ENCODE measurements around the gene BICRAL.
"Not testable (repeated sequence)": the region's sequence is repeated elsewhere in the genome, so short reads cannot be mapped to it uniquely, and the experiment has no call there.

The BICRAL gene

GRCh38 chr6:42762950-42763349 is 18.9 kb upstream of the BICRAL start:
- FAIRE-seq, result no peak

DNA sequence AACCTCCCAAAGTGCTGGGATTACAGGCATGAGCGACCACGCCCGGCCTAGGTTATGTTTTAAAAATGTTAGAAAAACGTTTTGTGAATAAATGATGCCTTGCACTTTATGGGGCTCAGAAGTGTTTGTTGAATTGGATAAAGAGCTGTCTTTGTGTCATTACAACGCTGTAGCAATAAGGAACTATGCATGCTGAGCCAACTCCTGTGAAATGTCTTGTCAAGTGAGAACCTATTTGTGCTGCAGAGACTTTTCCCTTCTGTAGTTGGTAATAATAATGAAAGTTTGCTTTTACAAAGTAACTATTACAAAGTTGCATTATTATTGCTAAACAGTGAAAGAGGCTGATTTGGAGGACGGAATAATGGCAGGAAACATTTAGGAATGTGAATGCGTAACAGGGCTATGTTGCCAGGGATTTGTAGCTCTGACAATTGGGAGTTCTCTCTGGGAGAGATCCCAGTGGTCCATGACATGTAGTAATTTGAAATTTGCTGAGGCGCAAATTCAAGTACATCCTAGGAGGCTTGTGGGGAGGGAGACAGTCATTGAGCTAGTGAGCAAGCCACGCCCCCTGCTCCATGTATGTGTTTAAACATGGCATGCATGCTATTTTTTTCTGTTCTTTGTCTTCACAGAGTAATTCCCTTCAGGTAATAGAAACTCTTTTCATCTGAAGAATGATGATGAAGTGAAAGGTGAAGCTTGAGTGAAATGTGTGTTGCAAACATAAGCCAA is 16.8 kb upstream of the BICRAL start:
- no peak for FAIRE-seq

DNA sequence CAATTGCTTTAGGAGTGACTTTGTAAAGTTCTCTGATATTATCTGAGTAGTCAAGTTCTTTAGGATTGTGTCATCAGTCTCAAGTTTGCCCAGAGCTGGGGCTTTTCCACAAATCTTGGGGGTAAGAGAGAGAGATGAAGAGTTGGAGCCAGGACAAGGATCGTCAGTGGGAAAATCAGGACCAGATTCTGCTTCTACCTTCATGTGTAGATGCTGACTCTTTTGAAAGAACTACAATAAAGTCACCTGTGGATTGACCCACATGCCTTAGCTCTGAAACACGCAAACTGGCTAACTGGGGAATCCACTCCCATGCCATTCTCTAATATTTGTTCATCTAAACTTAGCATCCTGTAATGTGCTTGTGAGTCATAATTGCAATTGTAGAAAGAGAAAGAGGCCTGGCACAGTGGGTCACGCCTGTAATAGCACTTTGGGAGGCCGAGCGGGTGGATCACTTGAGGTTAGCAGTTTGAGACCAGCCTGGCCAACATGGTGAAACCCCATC is 15.6 kb upstream of the BICRAL start:
- no peak for FAIRE-seq

GRCh38 chr6:42769051-42769450 is 12.8 kb upstream of the BICRAL start:
- FAIRE-seq, result no peak

DNA sequence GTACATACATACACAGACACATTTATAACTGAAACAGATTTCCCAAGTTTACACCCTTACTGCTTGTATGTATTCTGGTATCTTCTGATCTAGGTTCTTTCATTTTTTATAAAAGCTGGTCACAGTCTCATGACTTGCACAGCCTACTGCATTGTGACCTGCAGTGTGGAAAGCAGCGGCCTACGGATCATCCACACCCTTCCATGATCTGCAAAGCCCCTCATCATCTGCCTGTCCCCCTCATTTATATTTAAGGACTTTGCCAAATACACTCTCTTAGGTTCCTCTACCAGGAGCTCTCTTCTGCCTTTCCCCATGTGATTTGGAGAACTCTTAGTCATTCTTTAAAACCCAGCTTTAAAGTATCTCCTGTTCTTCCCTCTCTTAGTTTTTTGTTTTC is 12.0 kb upstream of the BICRAL start:
- FAIRE-seq, result no peak

DNA sequence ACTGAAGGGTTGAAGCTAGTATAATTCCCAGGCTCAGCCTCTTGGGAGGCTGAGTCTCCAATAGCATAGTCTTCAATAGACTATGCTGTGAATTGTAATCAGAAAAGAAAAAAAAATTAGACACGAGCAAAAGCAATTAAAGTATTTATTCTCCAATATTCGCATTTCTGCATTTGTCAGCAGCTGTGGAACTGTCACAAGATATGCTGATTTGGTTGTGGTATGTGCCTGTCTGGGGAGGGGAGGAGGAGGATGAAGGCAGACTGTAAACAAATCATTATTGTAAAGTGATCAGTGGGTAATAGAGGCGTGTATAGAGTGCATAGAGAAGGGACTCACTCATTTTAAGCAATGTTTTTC is 10.1 kb upstream of the BICRAL start:
- FAIRE-seq, result no peak

- no peak for FAIRE-seq
Observed at GRCh38 chr6:42774201-42774600, 7.7 kb upstream of the BICRAL start.

DNA sequence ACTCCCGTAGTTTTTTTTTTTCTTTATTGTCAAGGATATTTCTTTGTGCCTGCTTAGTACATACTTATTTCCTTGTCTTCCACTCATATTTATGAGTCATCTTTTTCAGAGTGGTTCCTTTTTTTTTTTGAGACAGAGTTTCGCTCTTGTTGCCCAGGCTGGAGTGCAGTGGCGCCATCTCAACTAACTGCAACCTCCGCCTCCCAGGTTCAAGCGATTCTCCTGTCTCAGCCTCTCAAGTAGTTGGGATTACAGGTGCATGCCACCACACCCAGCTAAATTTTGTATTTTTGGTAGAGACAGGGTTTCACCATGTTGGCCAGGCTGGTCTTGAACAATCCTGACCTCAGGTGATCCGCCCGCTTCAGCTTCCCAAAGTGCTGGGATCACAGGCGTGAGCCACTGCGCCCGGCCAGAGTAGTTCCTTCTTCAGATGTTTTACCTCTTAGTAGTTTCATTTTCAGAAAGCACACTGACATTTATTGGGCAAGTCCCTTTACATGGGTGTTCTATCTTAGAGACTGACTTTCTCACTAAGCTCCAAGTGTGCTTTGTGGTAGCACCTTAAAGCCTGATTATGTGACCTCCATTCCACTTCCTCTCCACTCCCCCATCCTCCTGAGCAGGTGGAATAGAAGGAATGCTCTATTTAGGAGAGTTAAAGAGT is 6.9 kb upstream of the BICRAL start:
- not testable (repeated sequence) for FAIRE-seq

- no peak for FAIRE-seq
Observed at GRCh38 chr6:42777126-42777822, 4.6 kb upstream of the BICRAL start.

DNA sequence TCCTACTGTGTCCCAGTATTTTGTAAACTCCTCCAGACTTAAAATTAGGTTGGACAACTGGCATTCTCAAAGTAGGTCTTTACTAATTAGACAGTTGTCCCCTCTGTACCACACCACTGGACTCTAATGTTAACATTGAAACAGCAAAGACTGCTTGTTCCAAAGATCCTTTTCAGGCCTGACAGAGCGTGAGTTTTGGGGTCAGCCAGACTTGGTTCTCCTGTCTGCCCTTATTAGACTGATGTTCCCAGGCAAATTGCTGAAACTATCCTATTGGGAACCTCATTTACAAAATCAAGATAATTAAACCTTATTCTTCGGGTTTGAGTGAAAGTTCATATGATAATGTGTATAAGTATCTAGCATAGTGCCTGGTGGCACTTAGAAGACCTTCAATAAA is 3.7 kb upstream of the BICRAL start:
- no peak for FAIRE-seq

- no peak for FAIRE-seq
Observed at GRCh38 chr6:42779521-42779920, 2.3 kb upstream of the BICRAL start.

DNA sequence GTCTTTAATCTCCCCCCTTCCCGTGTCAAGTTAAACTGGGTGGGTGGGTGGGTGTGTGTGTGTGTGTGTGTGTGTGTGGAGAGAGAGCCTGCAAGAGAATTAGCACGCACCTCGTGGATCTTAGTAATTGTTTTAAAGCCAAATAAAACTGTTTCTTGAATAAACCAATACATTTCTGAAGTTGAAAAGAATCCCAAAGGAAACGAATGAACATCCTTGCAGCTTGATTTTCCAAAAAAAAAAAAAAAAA is 381 bp upstream of the BICRAL start:
- FAIRE-seq, result no peak

DNA sequence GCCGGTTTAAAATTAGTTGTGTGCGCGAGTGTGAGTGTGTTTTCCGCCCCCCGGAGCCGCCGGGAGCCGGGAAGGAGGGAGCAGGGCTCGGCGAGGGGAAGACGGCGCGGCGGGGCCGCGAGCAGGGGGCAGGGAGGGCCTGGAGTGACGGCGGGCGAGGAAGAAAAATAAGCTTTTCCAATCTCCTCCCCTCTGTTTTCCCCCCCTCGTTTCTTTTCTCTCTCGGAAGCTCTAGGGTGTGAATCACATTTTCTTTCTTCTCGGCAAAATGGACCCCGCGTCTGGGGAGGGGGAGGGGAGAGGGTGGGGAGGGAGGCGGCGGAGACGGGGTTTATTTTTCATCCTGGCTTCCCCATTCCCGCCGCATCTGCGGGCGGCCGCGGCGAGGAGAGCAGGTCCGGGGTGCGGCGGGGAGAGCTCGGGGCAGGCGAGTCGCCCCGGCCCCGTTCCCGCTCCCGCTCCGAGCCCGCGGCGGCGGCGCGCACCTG is 881 bp downstream of the BICRAL start:
- no peak for FAIRE-seq

GRCh38 chr6:42783177-42783875 is 1.5 kb downstream of the BICRAL start:
- no peak for FAIRE-seq

GRCh38 chr6:42783876-42784642 is 2.2 kb downstream of the BICRAL start:
- FAIRE-seq, result no peak

GRCh38 chr6:42784717-42785498 is 3.1 kb downstream of the BICRAL start:
- no peak for FAIRE-seq

GRCh38 chr6:42786525-42786985 is 4.7 kb downstream of the BICRAL start:
- FAIRE-seq, result no peak

- no peak for FAIRE-seq
Observed at GRCh38 chr6:42787063-42787472, 5.2 kb downstream of the BICRAL start.

- no peak for FAIRE-seq
Observed at GRCh38 chr6:42788671-42789070, 6.8 kb downstream of the BICRAL start.

DNA sequence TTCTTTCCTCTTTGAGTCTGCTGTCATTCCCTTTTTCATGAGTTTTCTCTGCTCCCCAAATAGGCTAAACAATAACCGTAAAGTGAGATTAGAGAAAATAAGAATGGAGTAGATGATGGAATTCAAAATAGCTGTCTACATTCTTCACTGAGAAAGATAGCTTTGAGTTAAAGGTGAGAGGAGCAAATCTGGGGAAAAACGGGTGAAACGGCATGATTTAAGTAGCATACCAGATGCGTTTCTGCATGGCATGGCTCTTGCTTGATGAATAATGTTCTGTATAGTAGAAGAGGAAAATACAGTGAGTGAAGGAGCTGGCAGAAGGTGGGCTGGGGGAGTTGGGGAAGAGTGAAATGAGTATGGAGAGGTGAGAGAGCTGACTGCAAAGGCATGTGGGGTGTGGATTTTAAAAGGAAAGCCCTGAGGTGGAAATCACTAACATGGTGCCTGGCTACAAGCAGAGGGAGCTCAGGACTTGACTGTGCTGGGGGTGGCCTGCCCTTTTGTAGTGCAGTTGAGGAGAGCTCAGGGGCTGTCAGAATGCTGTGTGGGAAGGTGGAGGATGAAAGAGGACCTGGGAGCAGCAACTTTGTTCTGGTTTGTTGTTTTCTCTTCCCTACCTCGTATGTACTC is 8.8 kb downstream of the BICRAL start:
- FAIRE-seq, result no peak

DNA sequence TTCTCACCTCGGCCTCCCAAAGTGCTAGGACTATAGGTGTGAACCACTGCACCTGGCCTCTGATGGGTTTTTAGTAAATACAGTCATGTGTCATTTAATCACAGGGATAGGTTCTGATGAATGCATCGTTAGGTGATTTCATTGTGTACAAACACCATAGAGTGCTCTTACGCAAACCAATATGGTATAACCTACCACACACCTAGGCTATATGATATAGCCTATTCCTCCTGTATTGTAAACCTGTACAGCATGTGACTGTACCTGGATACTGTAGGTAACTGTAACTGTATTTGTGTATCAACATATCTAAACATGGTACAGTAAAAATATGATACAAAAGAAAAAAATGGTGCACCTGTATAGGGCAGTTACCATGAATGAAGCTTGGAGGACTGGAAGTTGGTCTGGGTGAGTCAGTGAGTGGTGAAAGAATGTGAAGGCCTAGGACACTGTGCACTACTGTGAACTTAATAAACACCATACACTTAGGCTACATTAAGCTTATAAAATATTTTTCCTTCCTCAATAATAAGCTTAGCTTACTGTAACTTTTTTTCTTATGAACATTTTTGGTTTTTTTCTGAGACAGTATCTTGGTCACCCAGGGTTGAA is 10.0 kb downstream of the BICRAL start:
- no peak for FAIRE-seq
